ENCODE measurements around the gene CACNB2. TPM values are rescaled to one million over a fixed set of nuclear protein-coding genes. Genes with fewer than 3 reads are reported as not detected.

The CACNB2 gene
- total and polyA plus RNA-seq, 2 of the 13 experiments (the other 11 are each of a cell fraction or from before 2014, with no cell fraction given) = not detected

GRCh38 chr10:18501629-18502028 is 361.4 kb downstream of the CACNB2 start:
- peak overlapping the region in 1 of 3 experiments; percentile 17; a peak in 1 of 6 replicates for H3K4me3 ChIP-seq (replicated peaks in 1 of 3; ENCODE audit: insufficient read depth in 1 of 3, low read depth in 2 of 3, low read length in 3 of 3)
- CTCF ChIA-PET (ENCODE audit: low intra/inter-chr PET ratio, low total read pairs) = no interaction called here
- peak overlapping the region; percentile 44 for H3K4me2 ChIP-seq (ENCODE audit: low read depth, low read length)
- no peak overlapping the region for H3K27ac ChIP-seq (ENCODE audit: extremely low read length, insufficient read depth, low read length)
- no peaks in the 10 kb centered on the region for H3K4me1 ChIP-seq (ENCODE audit: insufficient read depth, low read length)
- no peaks in the 10 kb centered on the region for H3K79me2 ChIP-seq (ENCODE audit: insufficient read depth, low read length)
- DNase-seq (ENCODE audit: low spot score) (no peak), ATAC-seq (no peak), FAIRE-seq (no peak)
- no TSS peak for BruUV-seq (replicated peaks)
- POLR2A ChIA-PET = no interaction called here
- no peaks in the 10 kb centered on the region for H3K36me3 ChIP-seq (replicated peaks in 1 of 2; ENCODE audit: control insufficient read depth in 1 of 2, insufficient read depth in 2 of 2, low read length in 2 of 2)
- no peaks in the 10 kb centered on the region for H4K20me1 ChIP-seq (ENCODE audit: insufficient read depth, low read length)
- in situ Hi-C loops (cut with HindIII; ENCODE audit: extremely low pct_ligation_motif_present, low pct_unique_long_range_greater_than_20kb) = no loop called here
- no peak overlapping the region for H2AFZ ChIP-seq (ENCODE audit: low read length)
- peaks cover 0 to 15% of the 10 kb centered on the region in 2 experiments; a peak in 4 of 5 replicates for H3K27me3 ChIP-seq (ENCODE audit: control insufficient read depth in 1 of 2, insufficient read depth in 2 of 2, low read length in 2 of 2)
- no peaks in the 10 kb centered on the region for H3K9me3 ChIP-seq (ENCODE audit: low read length)
- no peak for TF ChIP-seq REST (IDR thresholded peaks at IDR 0.05; ENCODE audit: borderline replicate concordance in 1 of 2, low read depth in 1 of 2, low read length in 2 of 2)
- TF ChIP-seq NFRKB (IDR thresholded peaks at IDR 0.05) = no peak
- TF ChIP-seq ZNF577 (CRISPR knock-in tag; IDR thresholded peaks at IDR 0.05; ENCODE audit: borderline replicate concordance, low read depth) = no peak
- no peak for TF ChIP-seq ZBED4 (CRISPR knock-in tag; IDR thresholded peaks at IDR 0.05; ENCODE audit: borderline replicate concordance)
- TF ChIP-seq ZBTB10 (CRISPR knock-in tag; IDR thresholded peaks at IDR 0.05; ENCODE audit: borderline replicate concordance) = no peak
- no peak for TF ChIP-seq ZNF362 (CRISPR knock-in tag; IDR thresholded peaks at IDR 0.05; ENCODE audit: borderline replicate concordance)
- TF ChIP-seq ELK4 (CRISPR knock-in tag; IDR thresholded peaks at IDR 0.05; ENCODE audit: borderline replicate concordance) = no peak
- TF ChIP-seq ZNF572 (CRISPR knock-in tag; IDR thresholded peaks at IDR 0.05) = no peak
- H3K9ac ChIP-seq (ENCODE audit: insufficient read depth, low read depth, low read length) = no peak overlapping the region
- WGBS (ENCODE audit: low lambda C conversion rate) = 37% methylated on average over 5 of the region's 5 CpGs
- intact Hi-C loops (cut with micrococcal nuclease; ENCODE audit: unreplicated experiment) = no loop called here
